ENCODE results near the gene POC5.
"Not testable (repeated sequence)": the region's sequence is repeated elsewhere in the genome, so short reads cannot be mapped to it uniquely, and the experiment has no call there.

The POC5 gene

GRCh38 chr5:75706775-75707174, 10.5 kb downstream of the POC5 start:
- TF ChIP-seq YY1 (IDR thresholded peaks at IDR 0.05; ENCODE audit: insufficient read depth, insufficient read length) (no peak), ZNF274 (IDR thresholded peaks at IDR 0.05; ENCODE audit: low read depth, low read length) (no peak), SUZ12 (IDR thresholded peaks at IDR 0.05; ENCODE audit: extremely low read depth, insufficient read depth, insufficient read length) (no peak)
- Histone ChIP-seq H3K4me3 (ENCODE audit: insufficient read length, low read depth) (no peak overlapping the region), H3K4me1 (ENCODE audit: insufficient read depth, insufficient read length) (no peaks in the 10 kb centered on the region), H3K36me3 (ENCODE audit: insufficient read depth, insufficient read length, low read length) (peaks cover 40% of the 10 kb centered on the region), H3K9me3 (ENCODE audit: insufficient read depth, low read length) (no peaks in the 10 kb centered on the region), H3K27me3 (ENCODE audit: insufficient read depth, insufficient read length) (no peaks in the 10 kb centered on the region), H3K9ac (ENCODE audit: insufficient read length, low read depth) (no peak overlapping the region)
- DNase-seq (ENCODE audit: low read depth, low spot score) = no peak

DNA sequence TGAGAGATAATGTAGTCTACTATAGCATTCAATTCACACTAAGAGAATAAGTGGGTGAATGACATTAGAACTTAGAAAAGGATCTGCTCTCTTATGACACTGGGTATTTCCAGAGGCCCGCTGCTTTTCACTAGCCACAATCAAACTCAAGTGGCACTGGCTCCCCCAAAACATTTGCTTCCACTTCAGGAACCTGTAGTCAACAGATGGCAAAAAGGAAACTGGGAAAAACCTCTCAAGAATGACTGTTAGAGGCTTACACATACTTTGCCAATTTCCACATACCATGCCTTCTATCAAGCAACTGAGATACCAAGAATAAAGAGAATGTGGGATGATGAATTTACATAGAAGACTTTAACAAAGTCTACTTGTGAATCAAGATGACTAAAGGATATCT, 11.2 kb downstream of the POC5 start:
- DNase-seq (ENCODE audit: low read depth, low spot score) = no peak
- no peaks in the 10 kb centered on the region for H3K4me1 ChIP-seq (ENCODE audit: insufficient read depth, insufficient read length)
- no peaks in the 10 kb centered on the region for H3K9me3 ChIP-seq (ENCODE audit: insufficient read depth, low read length)
- H3K27me3 ChIP-seq (ENCODE audit: insufficient read depth, insufficient read length) = no peaks in the 10 kb centered on the region
- no peak overlapping the region for H3K4me3 ChIP-seq (ENCODE audit: insufficient read length, low read depth)
- TF ChIP-seq ZNF274 (IDR thresholded peaks at IDR 0.05; ENCODE audit: low read depth, low read length) (no peak), SUZ12 (IDR thresholded peaks at IDR 0.05; ENCODE audit: extremely low read depth, insufficient read depth, insufficient read length) (no peak), YY1 (IDR thresholded peaks at IDR 0.05; ENCODE audit: insufficient read depth, insufficient read length) (no peak)
- H3K36me3 ChIP-seq (ENCODE audit: insufficient read depth, insufficient read length, low read length) = peaks cover 38% of the 10 kb centered on the region
- H3K9ac ChIP-seq (ENCODE audit: insufficient read length, low read depth) = no peak overlapping the region

DNA sequence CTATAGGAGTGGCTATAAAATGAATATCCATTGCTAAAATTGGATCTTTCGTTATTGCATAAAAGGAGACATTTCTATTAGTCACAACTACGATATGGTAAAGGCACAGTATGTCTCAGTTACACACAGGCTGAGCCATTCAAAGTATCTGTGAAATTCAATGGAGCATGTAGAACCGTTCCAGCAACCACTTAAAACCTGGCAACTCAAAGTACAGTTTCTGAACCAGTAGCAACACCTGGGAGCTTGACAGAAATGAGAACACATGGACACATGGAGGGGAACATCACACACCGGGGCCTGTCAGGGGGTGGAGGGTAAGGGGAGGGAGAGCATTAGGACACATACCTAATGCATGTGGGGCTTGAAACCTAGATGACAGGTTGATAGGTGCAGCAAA, 15.4 kb downstream of the POC5 start:
- no peak for TF ChIP-seq SUZ12 (IDR thresholded peaks at IDR 0.05; ENCODE audit: extremely low read depth, insufficient read depth, insufficient read length)
- no peak for TF ChIP-seq ZNF274 (IDR thresholded peaks at IDR 0.05; ENCODE audit: low read depth, low read length)
- no peak for TF ChIP-seq YY1 (IDR thresholded peaks at IDR 0.05; ENCODE audit: insufficient read depth, insufficient read length)
- H3K4me3 ChIP-seq (ENCODE audit: insufficient read length, low read depth) = no peak overlapping the region
- no peaks in the 10 kb centered on the region for H3K9me3 ChIP-seq (ENCODE audit: insufficient read depth, low read length)
- H3K9ac ChIP-seq (ENCODE audit: insufficient read length, low read depth) = no peak overlapping the region
- no peaks in the 10 kb centered on the region for H3K4me1 ChIP-seq (ENCODE audit: insufficient read depth, insufficient read length)
- H3K36me3 ChIP-seq (ENCODE audit: insufficient read depth, insufficient read length, low read length) = peaks cover 24% of the 10 kb centered on the region
- DNase-seq (ENCODE audit: low read depth, low spot score) = no peak
- H3K27me3 ChIP-seq (ENCODE audit: insufficient read depth, insufficient read length) = no peaks in the 10 kb centered on the region

DNA sequence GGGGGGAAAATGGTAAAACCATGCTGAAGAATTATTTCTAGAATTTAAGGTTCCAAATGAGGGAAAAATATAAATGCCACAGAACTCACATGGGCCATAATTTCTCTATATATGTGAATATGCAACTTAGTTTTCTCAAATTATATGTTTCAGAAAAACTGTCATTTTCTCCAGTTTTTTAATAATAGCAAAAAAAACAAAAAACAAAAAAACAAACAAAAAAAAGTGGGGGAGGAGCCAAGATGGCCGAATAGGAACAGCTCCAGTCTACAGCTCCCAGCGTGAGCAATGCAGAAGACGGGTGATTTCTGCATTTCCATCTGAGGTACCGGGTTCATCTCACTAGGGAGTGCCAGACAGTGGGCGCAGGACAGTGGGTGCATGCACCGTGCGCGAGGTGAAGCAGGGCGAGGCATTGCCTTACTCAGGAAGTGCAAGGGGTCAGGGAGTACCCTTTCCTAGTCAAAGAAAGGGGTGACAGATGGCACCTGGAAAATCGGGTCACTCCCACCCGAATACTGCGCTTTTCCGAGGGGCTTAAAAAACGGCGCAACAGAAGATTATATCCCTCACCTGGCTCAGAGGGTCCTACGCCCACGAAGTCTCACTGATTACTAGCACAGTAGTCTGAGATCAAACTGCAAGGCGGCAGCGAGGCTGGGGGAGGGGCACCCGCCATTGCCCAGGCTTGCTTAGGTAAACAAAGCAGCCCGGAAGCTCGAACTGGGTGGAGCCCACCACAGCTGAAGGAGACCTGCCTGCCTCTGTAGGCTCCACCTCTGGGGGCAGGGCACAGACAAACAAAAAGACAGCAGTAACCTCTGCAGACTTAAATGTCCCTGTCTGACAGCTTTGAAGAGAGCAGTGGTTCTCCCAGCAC, 21.5 kb downstream of the POC5 start:
- H3K9me3 ChIP-seq (ENCODE audit: insufficient read depth, low read length); H3K4me1 ChIP-seq (ENCODE audit: insufficient read depth, insufficient read length); H3K9ac ChIP-seq (ENCODE audit: insufficient read length, low read depth); H3K27me3 ChIP-seq (ENCODE audit: insufficient read depth, insufficient read length); DNase-seq (ENCODE audit: low read depth, low spot score); H3K4me3 ChIP-seq (ENCODE audit: insufficient read length, low read depth): not testable (repeated sequence)
- H3K36me3 ChIP-seq (ENCODE audit: insufficient read depth, insufficient read length, low read length) = peaks cover 15% of the 10 kb centered on the region

- Histone ChIP-seq H3K4me3 (ENCODE audit: insufficient read length, low read depth) (no peak overlapping the region), H3K27me3 (ENCODE audit: insufficient read depth, insufficient read length) (no peaks in the 10 kb centered on the region), H3K36me3 (ENCODE audit: insufficient read depth, insufficient read length, low read length) (peaks cover 17% of the 10 kb centered on the region), H3K9ac (ENCODE audit: insufficient read length, low read depth) (no peak overlapping the region), H3K4me1 (ENCODE audit: insufficient read depth, insufficient read length) (no peaks in the 10 kb centered on the region), H3K9me3 (ENCODE audit: insufficient read depth, low read length) (no peaks in the 10 kb centered on the region)
- no peak for TF ChIP-seq SUZ12 (IDR thresholded peaks at IDR 0.05; ENCODE audit: extremely low read depth, insufficient read depth, insufficient read length)
- no peak for TF ChIP-seq YY1 (IDR thresholded peaks at IDR 0.05; ENCODE audit: insufficient read depth, insufficient read length)
- no peak for TF ChIP-seq ZNF274 (IDR thresholded peaks at IDR 0.05; ENCODE audit: low read depth, low read length)
- no peak for DNase-seq (ENCODE audit: low read depth, low spot score)
Observed at GRCh38 chr5:75694781-75695180, 22.5 kb downstream of the POC5 start.

GRCh38 chr5:75690669-75691068, 26.6 kb downstream of the POC5 start:
- Histone ChIP-seq H3K9ac (ENCODE audit: insufficient read length, low read depth) (no peak overlapping the region), H3K27me3 (ENCODE audit: insufficient read depth, insufficient read length) (no peaks in the 10 kb centered on the region), H3K36me3 (ENCODE audit: insufficient read depth, insufficient read length, low read length) (peaks cover 32% of the 10 kb centered on the region), H3K4me1 (ENCODE audit: insufficient read depth, insufficient read length) (no peaks in the 10 kb centered on the region), H3K9me3 (ENCODE audit: insufficient read depth, low read length) (no peaks in the 10 kb centered on the region), H3K4me3 (ENCODE audit: insufficient read length, low read depth) (no peak overlapping the region)
- TF ChIP-seq SUZ12 (IDR thresholded peaks at IDR 0.05; ENCODE audit: extremely low read depth, insufficient read depth, insufficient read length) (no peak), YY1 (IDR thresholded peaks at IDR 0.05; ENCODE audit: insufficient read depth, insufficient read length) (no peak), ZNF274 (IDR thresholded peaks at IDR 0.05; ENCODE audit: low read depth, low read length) (no peak)
- DNase-seq (ENCODE audit: low read depth, low spot score) = no peak

- Histone ChIP-seq H3K4me3 (ENCODE audit: insufficient read length, low read depth) (no peak overlapping the region), H3K27me3 (ENCODE audit: insufficient read depth, insufficient read length) (no peaks in the 10 kb centered on the region), H3K4me1 (ENCODE audit: insufficient read depth, insufficient read length) (no peaks in the 10 kb centered on the region), H3K36me3 (ENCODE audit: insufficient read depth, insufficient read length, low read length) (peaks cover 34% of the 10 kb centered on the region), H3K9ac (ENCODE audit: insufficient read length, low read depth) (no peak overlapping the region), H3K9me3 (ENCODE audit: insufficient read depth, low read length) (no peaks in the 10 kb centered on the region)
- TF ChIP-seq SUZ12 (IDR thresholded peaks at IDR 0.05; ENCODE audit: extremely low read depth, insufficient read depth, insufficient read length) = no peak
- no peak for TF ChIP-seq ZNF274 (IDR thresholded peaks at IDR 0.05; ENCODE audit: low read depth, low read length)
- TF ChIP-seq YY1 (IDR thresholded peaks at IDR 0.05; ENCODE audit: insufficient read depth, insufficient read length) = no peak
- DNase-seq (ENCODE audit: low read depth, low spot score) = no peak
Observed at GRCh38 chr5:75686480-75686879, 30.8 kb downstream of the POC5 start.
